ENCODE measurements around the gene STK24. TPM values are rescaled to one million over a fixed set of nuclear protein-coding genes. Genes with fewer than 3 reads are reported as not detected.

STK24 gene
- total RNA-seq, 4 donors from 2014 or later, result 28.7 to 68.4 (median 49.4) TPM

DNA sequence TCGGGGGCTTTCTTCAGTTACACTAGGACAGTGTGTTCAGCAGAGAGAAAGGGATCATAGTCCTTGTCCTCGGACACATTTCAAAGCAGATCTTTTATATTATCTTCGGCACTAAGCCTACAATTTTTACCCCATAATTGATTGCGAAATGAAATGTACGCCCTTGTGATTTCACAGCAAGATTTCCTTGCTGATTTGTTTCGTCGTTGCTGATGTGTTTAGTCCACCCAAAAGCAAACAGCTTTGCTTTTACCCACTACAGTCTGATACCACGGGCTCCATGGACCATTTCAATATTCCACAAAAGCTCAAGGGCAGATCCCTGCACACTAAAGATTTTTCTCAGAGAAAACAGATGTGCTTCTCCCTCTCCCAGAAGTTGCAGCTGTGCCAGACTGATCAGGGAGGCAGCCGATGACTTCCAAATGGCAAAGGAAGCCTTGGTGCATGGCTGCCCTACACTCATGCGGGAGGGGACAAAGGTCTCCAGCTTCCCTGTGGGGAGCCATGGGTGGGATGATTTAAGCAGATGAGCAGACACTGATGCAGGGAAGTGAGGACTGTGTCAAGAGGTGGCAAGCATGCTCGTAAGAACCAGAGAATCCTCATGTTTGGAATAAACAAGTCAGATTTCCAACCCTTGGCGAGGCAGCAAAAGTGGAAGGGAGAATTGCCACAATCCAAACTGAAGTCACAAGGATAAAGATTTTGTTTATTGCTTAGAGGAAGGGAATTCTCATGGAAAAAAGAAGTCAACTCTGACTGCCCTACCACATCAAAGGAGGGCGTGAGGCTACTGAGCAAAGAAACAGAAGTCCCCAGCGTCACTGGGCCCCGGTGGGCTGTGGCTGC lies 81.1 kb downstream of the STK24 start:
- Histone ChIP-seq H3K4me1 (peaks cover 32 to 39% of the 10 kb centered on the region in 2 donors), H3K27me3 (no peaks in the 10 kb centered on the region), H3K9me3 (no peaks in the 10 kb centered on the region), H3K36me3 (no peaks in the 10 kb centered on the region), H3K27ac (peak overlapping the region; percentile 58 to 79 (median 66)), H3K4me3 (peak overlapping the region in 1 of 4 donors; percentile 12)
- TF ChIP-seq, protein P1, sequence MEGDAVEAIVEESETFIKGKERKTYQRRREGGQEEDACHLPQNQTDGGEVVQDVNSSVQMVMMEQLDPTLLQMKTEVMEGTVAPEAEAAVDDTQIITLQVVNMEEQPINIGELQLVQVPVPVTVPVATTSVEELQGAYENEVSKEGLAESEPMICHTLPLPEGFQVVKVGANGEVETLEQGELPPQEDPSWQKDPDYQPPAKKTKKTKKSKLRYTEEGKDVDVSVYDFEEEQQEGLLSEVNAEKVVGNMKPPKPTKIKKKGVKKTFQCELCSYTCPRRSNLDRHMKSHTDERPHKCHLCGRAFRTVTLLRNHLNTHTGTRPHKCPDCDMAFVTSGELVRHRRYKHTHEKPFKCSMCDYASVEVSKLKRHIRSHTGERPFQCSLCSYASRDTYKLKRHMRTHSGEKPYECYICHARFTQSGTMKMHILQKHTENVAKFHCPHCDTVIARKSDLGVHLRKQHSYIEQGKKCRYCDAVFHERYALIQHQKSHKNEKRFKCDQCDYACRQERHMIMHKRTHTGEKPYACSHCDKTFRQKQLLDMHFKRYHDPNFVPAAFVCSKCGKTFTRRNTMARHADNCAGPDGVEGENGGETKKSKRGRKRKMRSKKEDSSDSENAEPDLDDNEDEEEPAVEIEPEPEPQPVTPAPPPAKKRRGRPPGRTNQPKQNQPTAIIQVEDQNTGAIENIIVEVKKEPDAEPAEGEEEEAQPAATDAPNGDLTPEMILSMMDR (IDR thresholded peaks at IDR 0.05 in 4 of 5, conservative IDR thresholded peaks at IDR 0.05 in 1 of 5), result no peak
- TF ChIP-seq POLR2A (IDR thresholded peaks at IDR 0.05), result peak in 1 of 2 donors; percentile 20
- ATAC-seq (peak; percentile 66 to 67), DNase-seq (peak in 1 of 2 donors; percentile 69)
- in situ Hi-C loops (cut with MboI; ENCODE audit: low sequenced_read_pairs in 4 of 4), result no loop called here
- intact Hi-C loops (cut with DNase I; ENCODE audit: low total_unique reads), result no loop called here

DNA sequence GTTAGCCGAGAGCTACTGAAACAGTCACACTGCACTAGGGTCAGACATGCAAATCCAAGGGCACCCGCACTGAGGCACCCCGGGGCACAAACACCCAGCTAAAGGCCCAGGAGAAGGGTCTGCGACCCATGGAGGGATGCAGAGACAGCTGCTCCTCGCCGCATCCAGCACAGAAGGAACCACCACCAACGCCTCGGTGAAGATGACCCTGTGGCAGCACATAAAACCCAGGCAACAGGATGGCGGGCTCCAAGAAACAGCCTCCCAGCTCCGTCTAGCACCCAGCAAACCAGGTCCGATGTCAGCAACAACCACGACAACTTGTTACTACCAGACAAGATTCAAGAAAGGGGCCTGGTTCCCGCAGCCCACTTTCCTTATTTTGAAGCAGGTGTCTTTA lies 82.1 kb downstream of the STK24 start:
- intact Hi-C loops (cut with DNase I; ENCODE audit: low total_unique reads), result no loop called here
- ATAC-seq (no peak), DNase-seq (no peak)
- Histone ChIP-seq H3K27ac (peak overlapping the region; percentile 58 to 79 (median 66)), H3K4me1 (peaks cover 43 to 50% of the 10 kb centered on the region in 2 donors), H3K36me3 (no peaks in the 10 kb centered on the region), H3K27me3 (no peaks in the 10 kb centered on the region), H3K4me3 (no peak overlapping the region), H3K9me3 (no peaks in the 10 kb centered on the region)
- in situ Hi-C loops (cut with MboI; ENCODE audit: low sequenced_read_pairs in 4 of 4), result no loop called here
- no peak for TF ChIP-seq POLR2A (IDR thresholded peaks at IDR 0.05)
- TF ChIP-seq, protein P1 (IDR thresholded peaks at IDR 0.05 in 4 of 5, conservative IDR thresholded peaks at IDR 0.05 in 1 of 5), result no peak

DNA sequence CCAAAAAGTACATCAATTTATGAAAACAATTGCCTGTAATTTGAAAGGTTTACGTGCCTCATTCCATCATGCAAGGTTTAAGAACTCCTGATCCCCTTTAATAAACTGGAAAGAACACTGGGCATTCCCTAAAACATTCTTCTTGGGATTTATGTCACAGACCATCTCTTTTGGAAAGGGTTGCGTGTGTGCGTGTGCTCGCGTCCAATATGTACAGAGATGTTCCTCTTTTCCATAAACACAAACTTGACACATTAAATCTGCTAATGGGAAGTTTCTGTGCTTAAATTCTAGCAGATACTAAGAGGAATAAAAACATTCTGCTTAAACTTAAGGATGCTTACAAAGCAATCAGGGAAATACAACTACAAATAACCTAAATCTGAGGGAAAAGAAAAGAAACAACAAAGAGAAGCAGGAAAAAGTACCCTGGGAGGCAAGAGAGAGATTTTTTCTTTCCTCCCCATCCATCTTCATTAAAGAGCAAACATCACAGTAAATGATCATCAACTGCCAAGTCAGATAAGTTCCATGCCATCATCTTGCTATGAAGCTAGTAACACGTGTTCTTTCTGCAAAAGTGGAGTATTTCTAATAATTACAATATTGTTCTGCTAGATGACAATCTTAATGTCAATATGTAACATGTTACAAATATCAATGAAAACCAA lies 83.7 kb downstream of the STK24 start:
- ATAC-seq (no peak), DNase-seq (no peak)
- no peak for TF ChIP-seq POLR2A (IDR thresholded peaks at IDR 0.05)
- TF ChIP-seq, protein P1 (IDR thresholded peaks at IDR 0.05 in 4 of 5, conservative IDR thresholded peaks at IDR 0.05 in 1 of 5), result no peak
- Histone ChIP-seq H3K9me3 (no peaks in the 10 kb centered on the region), H3K27ac (peak overlapping the region in 1 of 4 donors; percentile 18), H3K27me3 (no peaks in the 10 kb centered on the region), H3K4me1 (peaks cover 54 to 65% of the 10 kb centered on the region in 2 donors), H3K4me3 (no peak overlapping the region), H3K36me3 (no peaks in the 10 kb centered on the region)
- intact Hi-C loops (cut with DNase I; ENCODE audit: low total_unique reads) (no loop called here), in situ Hi-C loops (cut with MboI; ENCODE audit: low sequenced_read_pairs in 4 of 4) (no loop called here)

DNA sequence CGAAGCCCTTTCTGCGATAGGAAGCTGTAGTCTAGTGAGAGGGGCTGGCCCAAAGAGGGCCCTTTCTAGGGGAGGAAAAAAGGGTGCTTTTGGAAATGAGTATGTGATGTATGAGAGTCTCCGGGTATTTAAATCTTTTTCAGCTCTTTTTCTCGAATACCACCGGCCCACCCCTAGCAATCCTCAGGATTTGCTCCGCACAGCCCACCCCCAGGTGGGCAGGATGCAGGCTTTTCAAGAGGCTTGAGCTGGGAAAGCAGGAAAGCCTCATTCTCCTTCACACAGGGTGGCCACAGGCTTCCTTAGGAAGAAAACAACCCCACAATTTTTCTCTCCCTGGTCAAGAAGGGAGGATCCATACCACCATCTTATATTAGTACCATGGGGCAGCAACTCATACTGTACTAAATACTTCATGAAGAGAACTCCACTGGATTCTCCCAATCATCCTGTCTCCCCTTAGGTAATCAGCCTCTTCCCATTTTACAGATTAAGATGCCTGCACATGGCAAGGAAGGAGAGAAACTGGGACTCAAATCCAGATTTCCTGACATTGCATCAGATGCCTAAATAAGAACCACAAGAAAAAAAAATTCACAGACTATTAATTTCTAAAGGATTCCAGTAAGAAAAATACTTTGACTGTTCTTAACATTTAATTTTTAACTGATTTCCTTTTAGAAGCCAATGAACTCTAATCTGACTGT lies 84.4 kb downstream of the STK24 start:
- ATAC-seq (no peak), DNase-seq (no peak)
- no peaks in the 10 kb centered on the region for H3K9me3 ChIP-seq
- H3K36me3 ChIP-seq, result no peaks in the 10 kb centered on the region
- intact Hi-C loops (cut with DNase I; ENCODE audit: low total_unique reads) (no loop called here), in situ Hi-C loops (cut with MboI; ENCODE audit: low sequenced_read_pairs in 4 of 4) (no loop called here)
- no peaks in the 10 kb centered on the region for H3K27me3 ChIP-seq
- no peak overlapping the region for H3K4me3 ChIP-seq
- no peak overlapping the region for H3K27ac ChIP-seq
- TF ChIP-seq, protein P1 (IDR thresholded peaks at IDR 0.05 in 4 of 5, conservative IDR thresholded peaks at IDR 0.05 in 1 of 5), result no peak
- TF ChIP-seq POLR2A (IDR thresholded peaks at IDR 0.05), result no peak
- peaks cover 58 to 66% of the 10 kb centered on the region in 2 donors for H3K4me1 ChIP-seq

Data from gastrocnemius medialis (tissue), 4 donors.